ENCODE results near the gene SACM1L.

GRCh38 chr3:45686850-45687249 is 2.3 kb upstream of the SACM1L start:
- TF ChIP-seq CTCF (IDR thresholded peaks at IDR 0.05; ENCODE audit: low read length) (no peak), EZH2 (optimal IDR thresholded peaks at IDR 0.05; ENCODE audit: low read depth, low read length) (no peak), EZH2phosphoT487 (IDR thresholded peaks at IDR 0.05; ENCODE audit: low read length) (no peak)

All from MM.1S (cell line).